ENCODE data around the gene ABCC6. TPM values are rescaled to one million over a fixed set of nuclear protein-coding genes. Genes with fewer than 3 reads are reported as not detected.

ABCC6 gene
- total and polyA plus RNA-seq, 10 of the 15 experiments (the other 5 are each of a cell fraction or from before 2014, with no cell fraction given): 0.05 to 0.13 (median 0.06) TPM; not detected in 5

- ChIA-PET RAD21 (ENCODE audit: unreplicated experiment) (no interaction called here), POLR2A (no interaction called here), CTCF (interaction anchor here (1.0 kb wide), 1 partner anchor 21 kb away, joined by 4 read pairs; no protein-coding TSS in a partner anchor), SMC1A (ENCODE audit: uncharacterized antibody, unreplicated experiment) (no interaction called here)
- in situ Hi-C loops (cut with MboI) (no loop called here), intact Hi-C loops (cut with micrococcal nuclease; ENCODE audit: unreplicated experiment) (no loop called here)
- Histone ChIP-seq H3K9ac (ENCODE audit: control insufficient read depth, insufficient read depth, low read length) (no peak overlapping the region), H3K4me3 (no peak overlapping the region), H3K79me2 (ENCODE audit: control insufficient read depth, insufficient read depth, low read length) (no peaks in the 10 kb centered on the region), H3K9me3 (replicated peaks; ENCODE audit: control insufficient read depth, insufficient read depth, low read length) (no peaks in the 10 kb centered on the region; the same call in 2 of the 3 replicates), H3K27ac (ENCODE audit: control insufficient read depth, insufficient read depth) (no peak overlapping the region), H3K4me1 (ENCODE audit: control insufficient read depth, insufficient read depth, low read length) (no peaks in the 10 kb centered on the region), H4K20me1 (ENCODE audit: control insufficient read depth, insufficient read depth) (no peaks in the 10 kb centered on the region), H3K4me2 (ENCODE audit: control insufficient read depth, insufficient read depth) (no peak overlapping the region), H3K27me3 (replicated peaks in 1 of 2; ENCODE audit: control insufficient read depth in 2 of 2, insufficient read depth in 2 of 2, low read length in 1 of 2) (no peaks in the 10 kb centered on the region), H2AFZ (ENCODE audit: control insufficient read depth, low read depth, low read length) (no peak overlapping the region), H3K36me3 (ENCODE audit: control insufficient read depth in 2 of 2, insufficient read depth in 2 of 2, low read length in 1 of 2) (peaks cover 26 to 39% of the 10 kb centered on the region in 2 experiments)
- BruUV-seq (replicated peaks): no TSS peak
- 100% methylated on average over 6 of the region's 6 CpGs for WGBS (ENCODE audit: insufficient coverage, insufficient replicate concordance, low lambda C conversion rate, missing lambda C conversion rate)
- ATAC-seq: no peak
- no peak for TF ChIP-seq NFYA (IDR thresholded peaks at IDR 0.05; ENCODE audit: borderline replicate concordance, low read depth, low read length)
- TF ChIP-seq, protein P1, sequence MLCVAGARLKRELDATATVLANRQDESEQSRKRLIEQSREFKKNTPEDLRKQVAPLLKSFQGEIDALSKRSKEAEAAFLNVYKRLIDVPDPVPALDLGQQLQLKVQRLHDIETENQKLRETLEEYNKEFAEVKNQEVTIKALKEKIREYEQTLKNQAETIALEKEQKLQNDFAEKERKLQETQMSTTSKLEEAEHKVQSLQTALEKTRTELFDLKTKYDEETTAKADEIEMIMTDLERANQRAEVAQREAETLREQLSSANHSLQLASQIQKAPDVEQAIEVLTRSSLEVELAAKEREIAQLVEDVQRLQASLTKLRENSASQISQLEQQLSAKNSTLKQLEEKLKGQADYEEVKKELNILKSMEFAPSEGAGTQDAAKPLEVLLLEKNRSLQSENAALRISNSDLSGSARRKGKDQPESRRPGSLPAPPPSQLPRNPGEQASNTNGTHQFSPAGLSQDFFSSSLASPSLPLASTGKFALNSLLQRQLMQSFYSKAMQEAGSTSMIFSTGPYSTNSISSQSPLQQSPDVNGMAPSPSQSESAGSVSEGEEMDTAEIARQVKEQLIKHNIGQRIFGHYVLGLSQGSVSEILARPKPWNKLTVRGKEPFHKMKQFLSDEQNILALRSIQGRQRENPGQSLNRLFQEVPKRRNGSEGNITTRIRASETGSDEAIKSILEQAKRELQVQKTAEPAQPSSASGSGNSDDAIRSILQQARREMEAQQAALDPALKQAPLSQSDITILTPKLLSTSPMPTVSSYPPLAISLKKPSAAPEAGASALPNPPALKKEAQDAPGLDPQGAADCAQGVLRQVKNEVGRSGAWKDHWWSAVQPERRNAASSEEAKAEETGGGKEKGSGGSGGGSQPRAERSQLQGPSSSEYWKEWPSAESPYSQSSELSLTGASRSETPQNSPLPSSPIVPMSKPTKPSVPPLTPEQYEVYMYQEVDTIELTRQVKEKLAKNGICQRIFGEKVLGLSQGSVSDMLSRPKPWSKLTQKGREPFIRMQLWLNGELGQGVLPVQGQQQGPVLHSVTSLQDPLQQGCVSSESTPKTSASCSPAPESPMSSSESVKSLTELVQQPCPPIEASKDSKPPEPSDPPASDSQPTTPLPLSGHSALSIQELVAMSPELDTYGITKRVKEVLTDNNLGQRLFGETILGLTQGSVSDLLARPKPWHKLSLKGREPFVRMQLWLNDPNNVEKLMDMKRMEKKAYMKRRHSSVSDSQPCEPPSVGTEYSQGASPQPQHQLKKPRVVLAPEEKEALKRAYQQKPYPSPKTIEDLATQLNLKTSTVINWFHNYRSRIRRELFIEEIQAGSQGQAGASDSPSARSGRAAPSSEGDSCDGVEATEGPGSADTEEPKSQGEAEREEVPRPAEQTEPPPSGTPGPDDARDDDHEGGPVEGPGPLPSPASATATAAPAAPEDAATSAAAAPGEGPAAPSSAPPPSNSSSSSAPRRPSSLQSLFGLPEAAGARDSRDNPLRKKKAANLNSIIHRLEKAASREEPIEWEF (IDR thresholded peaks at IDR 0.05; ENCODE audit: insufficient replicate concordance, low read depth, low read length): no peak
- TF ChIP-seq ZBTB33 (IDR thresholded peaks at IDR 0.05): no peak
- TF ChIP-seq KAT2A (conservative IDR thresholded peaks at IDR 0.05; ENCODE audit: control insufficient read depth, low read depth, low read length): no peak
- no peak for TF ChIP-seq GABPA (IDR thresholded peaks at IDR 0.05; ENCODE audit: low read depth)
- no peak for TF ChIP-seq STAT3 (IDR thresholded peaks at IDR 0.05; ENCODE audit: low read depth, low read length)
- no peak for TF ChIP-seq ZZZ3 (IDR thresholded peaks at IDR 0.05; ENCODE audit: control insufficient read depth, insufficient read length, low read depth)
- TF ChIP-seq, protein P2, sequence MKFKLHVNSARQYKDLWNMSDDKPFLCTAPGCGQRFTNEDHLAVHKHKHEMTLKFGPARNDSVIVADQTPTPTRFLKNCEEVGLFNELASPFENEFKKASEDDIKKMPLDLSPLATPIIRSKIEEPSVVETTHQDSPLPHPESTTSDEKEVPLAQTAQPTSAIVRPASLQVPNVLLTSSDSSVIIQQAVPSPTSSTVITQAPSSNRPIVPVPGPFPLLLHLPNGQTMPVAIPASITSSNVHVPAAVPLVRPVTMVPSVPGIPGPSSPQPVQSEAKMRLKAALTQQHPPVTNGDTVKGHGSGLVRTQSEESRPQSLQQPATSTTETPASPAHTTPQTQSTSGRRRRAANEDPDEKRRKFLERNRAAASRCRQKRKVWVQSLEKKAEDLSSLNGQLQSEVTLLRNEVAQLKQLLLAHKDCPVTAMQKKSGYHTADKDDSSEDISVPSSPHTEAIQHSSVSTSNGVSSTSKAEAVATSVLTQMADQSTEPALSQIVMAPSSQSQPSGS (IDR thresholded peaks at IDR 0.05; ENCODE audit: low read length): no peak
- TF ChIP-seq ZNF622 (IDR thresholded peaks at IDR 0.05): no peak
- TF ChIP-seq DPF2 (IDR thresholded peaks at IDR 0.05): no peak
- TF ChIP-seq JUNB (IDR thresholded peaks at IDR 0.05): no peak
- no peak for TF ChIP-seq ZNF384 (IDR thresholded peaks at IDR 0.05; ENCODE audit: borderline replicate concordance, low read depth, low read length)
- no peak for TF ChIP-seq NFIC (IDR thresholded peaks at IDR 0.05; ENCODE audit: low read depth, low read length)
- FAIRE-seq: no peak
- no peak for DNase-seq (ENCODE audit: low read depth, low spot score)
Observed at GRCh38 chr16:16106466-16106865, 116.8 kb downstream of the ABCC6 start.

Measured in GM12878 (cell line).